GM19099 (cell line): ENCODE results near the gene SELENON.

Experiments used
- POLR2A ChIP-seq: IDR thresholded peaks from 3 replicates; pipeline ENCODE4 v1.6.1; 2011; ENCODE audit warnings: low read depth; ENCODE audit not compliant: insufficient read length; ENCODE audit errors: extremely low read depth

Gene SELENON

GRCh38 chr1:25780318-25781129, 19.5 kb upstream of the SELENON start:
- TF ChIP-seq POLR2A = no peak

GRCh38 chr1:25781130-25781433, 18.9 kb upstream of the SELENON start:
- no peak for TF ChIP-seq POLR2A

GRCh38 chr1:25782608-25783201, 17.3 kb upstream of the SELENON start:
- TF ChIP-seq POLR2A = no peak

GRCh38 chr1:25784575-25785051, 15.4 kb upstream of the SELENON start:
- TF ChIP-seq POLR2A = no peak

GRCh38 chr1:25785333-25786067, 14.5 kb upstream of the SELENON start:
- TF ChIP-seq POLR2A = no peak

- no peak for TF ChIP-seq POLR2A
These were observed 12.9 kb upstream of the SELENON start for GRCh38 chr1:25786887-25787759.

- no peak for TF ChIP-seq POLR2A
These were observed 12.2 kb upstream of the SELENON start for GRCh38 chr1:25787760-25788166.

GRCh38 chr1:25790472-25790871, 9.5 kb upstream of the SELENON start:
- no peak for TF ChIP-seq POLR2A

- no peak for TF ChIP-seq POLR2A
These were observed 7.9 kb upstream of the SELENON start for GRCh38 chr1:25792115-25792514.

GRCh38 chr1:25793585-25794170, 6.3 kb upstream of the SELENON start:
- no peak for TF ChIP-seq POLR2A

- no peak for TF ChIP-seq POLR2A
These were observed 5.7 kb upstream of the SELENON start for GRCh38 chr1:25794325-25794724.

- TF ChIP-seq POLR2A = no peak
These were observed 4.8 kb upstream of the SELENON start for GRCh38 chr1:25795211-25795610.

GRCh38 chr1:25795946-25796810, 3.8 kb upstream of the SELENON start:
- no peak for TF ChIP-seq POLR2A

GRCh38 chr1:25796811-25797458, 3.1 kb upstream of the SELENON start:
- TF ChIP-seq POLR2A = no peak

GRCh38 chr1:25797939-25798338, 2.1 kb upstream of the SELENON start:
- no peak for TF ChIP-seq POLR2A
